ENCODE measurements around the gene KBTBD4.

The KBTBD4 gene

DNA sequence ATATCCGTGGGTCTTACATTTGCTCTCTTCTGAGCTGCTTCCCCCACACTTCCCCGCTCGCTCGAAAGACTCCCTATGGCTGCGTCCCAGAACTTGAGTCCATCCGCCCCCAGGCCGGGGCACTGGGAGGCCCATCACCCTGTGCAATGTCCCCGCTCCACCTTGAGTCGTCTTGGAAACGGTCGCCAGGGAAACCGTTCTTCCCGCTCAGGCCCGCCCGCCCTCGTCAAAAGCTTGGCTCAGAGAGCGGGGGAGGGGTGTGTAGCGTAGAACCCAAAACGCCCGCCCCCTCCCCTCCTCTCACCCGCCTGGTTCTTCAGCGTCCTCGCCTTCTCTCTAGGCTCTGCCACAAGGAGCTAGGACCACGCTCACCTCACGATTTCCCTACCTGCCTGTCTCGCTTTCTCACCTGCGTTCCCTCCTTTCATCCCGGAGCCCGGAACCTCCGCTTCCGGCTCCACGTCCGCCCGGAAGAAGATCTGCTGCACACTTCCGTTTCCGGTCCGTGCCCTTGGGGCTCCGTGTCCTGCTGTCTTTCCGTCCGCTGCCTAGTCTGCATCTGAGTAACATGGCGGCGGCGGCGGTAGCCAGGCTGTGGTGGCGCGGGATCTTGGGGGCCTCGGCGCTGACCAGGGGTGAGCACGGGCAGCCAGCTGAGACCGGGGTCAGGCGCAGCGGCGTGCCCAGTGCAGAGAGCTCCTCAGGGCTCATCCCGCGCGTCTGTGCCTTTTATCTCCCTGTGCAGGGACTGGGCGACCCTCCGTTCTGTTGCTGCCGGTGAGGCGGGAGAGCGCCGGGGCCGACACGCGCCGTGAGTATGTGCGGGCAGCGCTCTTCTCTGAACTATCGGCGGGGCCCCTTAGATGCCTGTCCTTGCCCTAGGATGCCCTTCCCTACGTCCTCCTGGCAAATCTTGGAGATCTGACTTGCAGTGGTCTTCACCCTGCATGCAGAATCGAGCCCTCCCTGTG is at the start of gene KBTBD4, which contains the start of gene NDUFS3:
KBTBD4 (minus strand) TSS at position 447 of the 971 bp plus-strand sequence; CDS start at position 428, 19 bp downstream.
NDUFS3 (plus strand) TSS at position 551 of the 971 bp plus-strand sequence; CDS start at position 569, 18 bp downstream.
- DNase-seq = peak; percentile 90
- peak; percentile 98 for ATAC-seq
- peak within 1 kb of the TSS; percentile 93 to 100 for H3K4me3 Mint-ChIP-seq
- H3K9me3 Mint-ChIP-seq = no peaks in the 10 kb centered on the region
- H3K4me1 Mint-ChIP-seq = peaks cover 42% of the 10 kb centered on the region
- H3K27ac Mint-ChIP-seq = peak within 1 kb of the TSS; percentile 95 to 100
- H3K27me3 Mint-ChIP-seq = no peaks in the 10 kb centered on the region

DNA sequence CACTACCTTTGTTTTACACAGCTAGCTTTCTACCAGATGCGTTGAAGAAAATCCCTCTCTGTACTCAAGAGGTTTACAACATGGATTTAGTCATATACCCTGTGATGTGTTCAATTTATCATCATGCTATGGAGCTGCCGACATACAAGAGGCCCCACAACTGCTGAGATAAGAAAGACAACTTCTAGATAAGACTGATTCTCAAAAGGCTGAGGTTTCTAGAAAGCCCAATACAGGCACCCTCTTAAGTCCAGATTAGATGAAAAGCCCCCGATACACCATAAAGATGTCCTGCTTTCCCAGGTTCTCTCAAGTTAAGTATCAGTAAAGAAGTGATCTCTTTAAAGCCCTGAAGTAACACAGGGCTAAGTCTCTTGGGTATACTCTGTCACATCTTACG is 49.3 kb upstream of the KBTBD4 start:
- Mint-ChIP-seq H3K27ac (no peak overlapping the region), H3K27me3 (no peaks in the 10 kb centered on the region), H3K4me1 (no peaks in the 10 kb centered on the region), H3K4me3 (no peak overlapping the region), H3K9me3 (no peaks in the 10 kb centered on the region)
- DNase-seq (no peak), ATAC-seq (no peak)

DNA sequence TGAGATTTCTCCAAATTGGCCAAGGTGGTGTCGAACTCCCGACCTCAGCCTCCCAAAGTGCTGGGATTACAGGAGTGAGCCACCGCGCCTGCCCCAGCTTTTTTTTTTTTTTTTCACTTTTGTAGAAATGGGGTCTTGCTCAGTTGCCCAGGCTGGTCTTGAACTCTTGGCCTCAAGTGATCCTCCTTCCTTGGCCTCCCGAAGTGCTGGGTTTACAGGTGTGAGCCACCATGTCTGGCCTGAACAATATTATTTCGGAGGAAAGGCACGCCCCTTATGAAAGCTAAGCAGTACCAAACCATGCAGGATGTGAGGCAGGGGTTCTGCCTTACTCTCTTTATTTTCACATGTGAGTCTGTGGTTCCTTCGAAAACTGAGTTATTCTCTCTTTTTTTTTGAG is 47.5 kb upstream of the KBTBD4 start:
- Mint-ChIP-seq H3K27me3 (no peaks in the 10 kb centered on the region), H3K27ac (no peak overlapping the region), H3K4me3 (no peak overlapping the region), H3K4me1 (no peaks in the 10 kb centered on the region), H3K9me3 (no peaks in the 10 kb centered on the region)
- DNase-seq = no peak
- ATAC-seq = no peak

DNA sequence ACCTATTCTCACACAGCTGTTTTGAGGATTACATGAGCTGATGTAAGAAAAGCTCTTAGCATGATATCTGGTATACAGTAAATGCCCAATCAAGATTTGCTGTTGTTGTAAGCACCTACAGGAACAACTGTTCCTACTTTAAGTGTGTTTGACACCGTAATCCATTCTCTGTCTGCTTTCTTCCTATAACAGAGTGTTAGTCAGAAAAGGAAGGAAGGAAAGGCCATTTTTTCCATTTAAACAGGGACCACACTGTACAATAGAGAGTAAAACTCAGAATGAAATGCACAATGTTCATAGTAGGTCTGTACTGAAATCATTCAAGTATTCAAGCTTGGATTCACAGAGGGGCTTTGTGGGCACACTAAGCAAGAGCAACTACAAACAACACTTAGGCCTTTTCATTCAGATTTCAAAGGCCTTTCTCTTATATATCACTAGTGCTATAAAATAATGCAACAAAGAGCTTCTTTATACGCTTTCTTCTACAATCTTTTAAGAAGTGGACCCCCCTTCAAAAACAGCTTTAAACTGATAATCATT is 42.1 kb upstream of the KBTBD4 start:
- ATAC-seq = no peak
- H3K27ac Mint-ChIP-seq = peak overlapping the region; percentile 7 to 30

DNA sequence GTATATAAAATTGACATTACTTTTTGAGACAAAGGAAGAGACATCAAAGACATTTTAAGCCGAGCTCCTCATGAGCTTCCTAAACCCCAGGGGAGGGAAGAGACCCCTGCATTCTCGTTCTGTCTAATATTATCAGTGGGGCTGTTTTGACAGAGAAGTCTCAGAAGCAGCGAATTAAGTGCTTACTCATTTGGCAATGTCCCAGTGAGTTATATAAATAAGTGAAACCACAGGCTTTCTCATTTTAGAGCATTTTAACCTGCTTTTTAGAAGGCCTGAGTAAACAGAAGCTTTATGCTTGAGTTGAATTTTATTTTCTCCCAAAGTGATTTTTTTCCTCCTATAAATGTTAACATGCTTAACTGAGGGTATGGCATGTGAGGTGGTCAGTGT is 38.6 kb upstream of the KBTBD4 start:
- no peaks in the 10 kb centered on the region for H3K4me1 Mint-ChIP-seq
- DNase-seq (no peak), ATAC-seq (no peak)
- no peak overlapping the region for H3K4me3 Mint-ChIP-seq
- no peaks in the 10 kb centered on the region for H3K9me3 Mint-ChIP-seq
- H3K27ac Mint-ChIP-seq = peak overlapping the region in 1 of 2 donors; percentile 33
- H3K27me3 Mint-ChIP-seq = no peaks in the 10 kb centered on the region

More for the DNA sequence above, 42.1 kb upstream of the KBTBD4 start:
- Mint-ChIP-seq H3K9me3 (no peaks in the 10 kb centered on the region), H3K27me3 (no peaks in the 10 kb centered on the region), H3K4me3 (no peak overlapping the region), H3K4me1 (no peaks in the 10 kb centered on the region)
- no peak for DNase-seq

DNA sequence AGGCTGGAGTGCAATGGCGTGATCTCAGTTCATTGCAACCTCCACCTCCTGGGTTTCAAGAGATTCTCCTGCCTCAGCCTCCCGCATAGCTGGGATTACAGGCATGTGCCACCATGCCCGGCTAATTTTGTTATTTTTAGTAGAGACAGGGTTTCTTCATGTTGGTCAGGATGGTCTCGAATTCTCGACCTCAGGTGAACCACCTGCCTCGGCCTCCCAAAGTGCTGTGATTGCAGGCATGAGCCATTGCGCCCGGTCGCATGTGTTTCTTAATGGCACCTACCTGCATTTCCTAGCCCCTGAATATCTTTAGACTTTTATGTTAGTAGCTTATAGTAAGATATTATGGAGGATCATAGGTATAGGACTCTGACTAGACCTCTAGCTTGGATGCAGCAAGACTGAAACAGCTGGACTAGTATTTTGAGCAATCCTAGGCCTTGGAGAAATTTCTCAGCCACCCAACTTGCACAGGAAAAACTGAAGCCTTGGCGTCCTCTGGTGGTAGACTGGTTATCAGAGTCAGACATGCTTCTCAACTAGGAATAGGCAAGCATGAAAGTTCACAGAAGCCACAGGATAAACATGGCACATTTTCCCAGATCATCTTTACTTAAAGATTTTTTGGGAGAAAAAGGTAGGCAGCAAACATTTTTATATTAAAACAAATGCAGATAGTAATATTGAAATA is 38.1 kb upstream of the KBTBD4 start:
- DNase-seq (no peak), ATAC-seq (no peak)
- Mint-ChIP-seq H3K4me3 (no peak overlapping the region), H3K27ac (no peak overlapping the region), H3K4me1 (no peaks in the 10 kb centered on the region), H3K9me3 (no peaks in the 10 kb centered on the region), H3K27me3 (no peaks in the 10 kb centered on the region)

DNA sequence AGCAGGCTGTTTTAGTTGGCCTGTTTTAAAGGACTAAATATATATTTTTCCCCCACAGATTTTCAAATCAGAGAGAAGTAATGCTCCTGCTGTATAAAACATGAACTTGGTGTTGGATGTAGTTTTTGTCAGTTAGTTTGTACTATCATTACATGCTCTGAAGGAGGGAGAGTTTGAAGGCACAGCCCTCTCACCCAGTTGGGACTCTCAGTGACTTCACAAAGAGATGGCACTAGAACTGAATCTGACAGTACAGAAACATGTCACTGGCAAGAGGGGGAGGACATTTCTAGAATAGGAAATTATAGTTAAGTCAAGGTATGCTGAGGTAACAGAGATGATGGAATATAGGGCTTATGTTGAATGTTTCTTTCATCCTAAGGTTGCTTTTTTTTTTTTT is 36.5 kb upstream of the KBTBD4 start:
- Mint-ChIP-seq H3K27ac (peak overlapping the region in 1 of 2 donors; percentile 89), H3K27me3 (no peaks in the 10 kb centered on the region), H3K4me3 (no peak overlapping the region), H3K4me1 (no peaks in the 10 kb centered on the region), H3K9me3 (no peaks in the 10 kb centered on the region)
- ATAC-seq (no peak), DNase-seq (no peak)

DNA sequence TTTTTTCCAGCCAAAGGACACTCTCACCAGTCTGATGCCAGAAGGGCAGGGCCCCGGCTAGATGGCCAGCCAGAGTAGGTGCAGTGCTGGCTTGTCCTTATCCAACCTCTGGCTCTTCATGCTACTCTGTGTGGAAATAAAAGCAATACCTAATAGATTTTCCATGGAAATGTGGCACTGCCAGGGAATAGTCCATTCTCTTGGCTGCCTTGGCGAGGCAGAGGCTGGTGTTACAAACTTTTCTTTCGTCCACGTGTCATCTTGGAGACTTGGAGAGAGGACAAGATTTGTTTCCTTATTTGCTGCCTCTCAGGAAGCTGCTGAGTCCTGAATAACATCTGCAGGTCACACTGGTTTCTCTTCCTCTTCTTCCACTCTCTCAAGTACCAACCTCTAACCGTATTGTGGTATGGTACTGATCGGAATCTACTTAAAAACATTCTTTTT is 32.6 kb upstream of the KBTBD4 start:
- ATAC-seq = no peak
- Mint-ChIP-seq H3K4me3 (no peak overlapping the region), H3K4me1 (no peaks in the 10 kb centered on the region), H3K27ac (no peak overlapping the region), H3K27me3 (no peaks in the 10 kb centered on the region), H3K9me3 (no peaks in the 10 kb centered on the region)
- DNase-seq = no peak

DNA sequence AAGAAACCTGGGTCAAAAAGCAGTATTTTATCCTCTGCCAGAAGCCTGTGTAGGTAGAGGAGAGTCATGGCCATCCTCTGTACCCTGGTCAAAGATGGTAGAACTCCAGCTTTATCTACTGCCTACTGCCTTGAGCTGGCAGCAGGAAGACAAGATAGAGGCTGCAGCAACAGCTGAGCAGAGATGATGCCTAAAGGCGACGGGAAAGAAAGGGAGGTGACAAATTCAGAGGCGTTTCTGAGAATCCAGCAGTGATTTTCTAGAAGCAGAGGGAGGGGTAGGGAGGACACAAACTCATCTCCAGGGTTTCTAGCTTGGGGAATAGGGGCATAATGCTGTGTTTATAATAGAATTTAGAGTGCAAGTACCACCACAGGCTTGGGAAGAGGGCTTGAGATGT is 30.9 kb upstream of the KBTBD4 start:
- Mint-ChIP-seq H3K27me3 (no peaks in the 10 kb centered on the region), H3K27ac (no peak overlapping the region)

DNA sequence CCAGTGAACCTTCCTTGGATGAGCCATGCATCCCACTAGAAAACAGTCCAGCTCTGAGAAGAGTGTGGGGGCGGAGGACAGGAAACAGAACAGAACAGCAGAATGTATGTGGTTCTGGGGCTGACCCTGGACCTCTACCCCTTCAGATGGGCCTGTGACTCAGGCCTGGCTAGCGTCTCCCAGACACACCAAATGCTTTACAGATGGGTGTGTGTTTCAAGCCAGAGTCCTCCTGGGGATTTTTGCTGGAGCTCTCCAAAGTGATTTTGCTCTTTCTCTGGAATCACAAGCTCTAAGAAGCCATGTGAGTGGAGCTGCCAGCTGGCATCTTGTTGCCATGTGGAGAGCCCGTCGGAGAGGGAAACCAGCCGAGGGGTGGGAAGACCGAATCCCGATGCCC is 28.6 kb upstream of the KBTBD4 start:
- DNase-seq = no peak
- no peaks in the 10 kb centered on the region for H3K9me3 Mint-ChIP-seq
- no peaks in the 10 kb centered on the region for H3K4me1 Mint-ChIP-seq
- no peak overlapping the region for H3K4me3 Mint-ChIP-seq
- ATAC-seq = no peak
- H3K27me3 Mint-ChIP-seq = no peaks in the 10 kb centered on the region
- no peak overlapping the region for H3K27ac Mint-ChIP-seq

More for the DNA sequence above, 30.9 kb upstream of the KBTBD4 start:
- H3K9me3 Mint-ChIP-seq = no peaks in the 10 kb centered on the region
- ATAC-seq (no peak), DNase-seq (no peak)
- no peaks in the 10 kb centered on the region for H3K4me1 Mint-ChIP-seq
- H3K4me3 Mint-ChIP-seq = no peak overlapping the region

DNA sequence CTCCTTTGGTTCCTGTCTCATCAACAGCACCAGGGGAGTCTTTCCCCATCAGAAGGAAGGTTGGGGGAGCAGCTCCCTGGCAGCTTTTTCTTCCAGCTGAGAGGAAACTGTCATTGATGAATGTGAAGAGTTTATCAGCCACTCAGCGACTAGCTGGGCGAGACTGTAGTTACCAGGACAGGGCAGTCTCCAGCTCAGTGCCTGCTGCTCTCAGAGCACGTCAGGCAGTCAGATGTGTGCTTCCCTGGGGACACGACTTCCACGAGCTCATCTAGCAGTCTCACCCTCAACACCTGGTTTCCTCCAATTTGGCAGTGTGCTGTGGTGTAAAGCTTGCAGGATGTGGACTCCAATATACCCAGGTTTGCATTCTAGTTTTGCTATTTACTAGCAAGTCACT is 28.0 kb upstream of the KBTBD4 start:
- no peaks in the 10 kb centered on the region for H3K27me3 Mint-ChIP-seq
- DNase-seq (no peak), ATAC-seq (no peak)
- no peak overlapping the region for H3K4me3 Mint-ChIP-seq
- H3K27ac Mint-ChIP-seq = peak overlapping the region in 1 of 2 donors; percentile 1
- H3K9me3 Mint-ChIP-seq = no peaks in the 10 kb centered on the region
- H3K4me1 Mint-ChIP-seq = no peaks in the 10 kb centered on the region

DNA sequence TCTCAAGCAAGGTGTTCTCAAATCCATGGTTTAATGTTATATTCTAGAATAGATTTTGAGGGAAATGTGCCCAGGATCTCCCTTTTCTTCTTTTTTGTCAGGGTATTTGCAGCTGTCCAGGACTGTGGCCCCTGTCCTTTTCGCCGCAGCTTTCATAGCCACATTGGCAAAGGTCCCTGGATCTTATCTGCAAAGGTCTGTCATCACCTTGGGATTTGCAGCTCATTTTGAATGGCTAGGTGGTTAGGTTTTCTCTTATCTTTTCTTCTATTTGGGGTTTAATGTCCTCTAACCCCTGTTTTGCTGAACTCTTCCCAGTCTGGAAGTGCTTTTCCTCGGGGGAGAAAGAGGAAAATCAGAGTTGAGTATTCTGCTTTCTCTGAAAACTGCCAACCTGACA is 27.2 kb upstream of the KBTBD4 start:
- ATAC-seq (no peak), DNase-seq (no peak)
- Mint-ChIP-seq H3K27me3 (no peaks in the 10 kb centered on the region), H3K27ac (no peak overlapping the region), H3K9me3 (no peaks in the 10 kb centered on the region), H3K4me1 (no peaks in the 10 kb centered on the region), H3K4me3 (no peak overlapping the region)

DNA sequence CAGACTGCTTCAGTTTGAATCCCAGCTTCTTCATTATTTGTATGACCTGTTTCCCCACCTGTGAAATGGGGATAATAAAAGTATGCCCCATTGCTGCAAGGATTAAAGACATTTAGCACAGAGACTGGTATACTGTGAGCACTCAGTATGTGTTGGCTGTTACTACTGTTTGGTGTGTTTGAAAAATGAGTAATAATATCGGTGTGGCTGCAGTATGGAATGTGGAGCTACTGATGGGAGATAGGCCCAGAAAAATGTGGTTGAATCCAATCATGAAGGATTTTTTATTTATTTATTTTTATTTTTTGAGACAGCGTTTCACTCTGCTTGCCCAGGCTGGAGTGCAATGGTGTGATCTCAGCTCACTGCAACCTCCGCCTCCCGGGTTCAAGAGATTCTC is 24.5 kb upstream of the KBTBD4 start:
- H3K4me1 Mint-ChIP-seq = no peaks in the 10 kb centered on the region
- H3K4me3 Mint-ChIP-seq = no peak overlapping the region
- no peak for ATAC-seq
- no peaks in the 10 kb centered on the region for H3K9me3 Mint-ChIP-seq
- no peak overlapping the region for H3K27ac Mint-ChIP-seq
- H3K27me3 Mint-ChIP-seq = no peaks in the 10 kb centered on the region
- DNase-seq = no peak

DNA sequence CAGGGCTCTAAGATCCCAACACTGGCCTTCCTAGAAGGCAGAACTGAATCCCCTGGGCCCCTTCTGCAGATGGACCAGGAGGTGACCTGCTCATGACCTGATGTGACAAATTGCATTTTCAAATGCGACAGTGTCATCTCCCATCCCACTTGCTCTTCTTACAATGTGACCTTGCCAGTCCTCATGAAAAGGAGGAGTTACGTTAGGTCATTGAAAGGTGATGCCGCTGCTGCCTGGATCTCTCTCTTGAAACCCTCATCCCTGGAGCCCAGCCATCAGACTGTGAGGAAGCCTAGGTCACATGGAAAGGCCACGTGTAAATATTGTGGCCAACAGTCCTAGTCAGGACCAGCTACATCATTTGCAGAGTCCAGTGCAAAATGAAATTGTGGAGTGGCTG is 21.1 kb upstream of the KBTBD4 start:
- Mint-ChIP-seq H3K4me3 (no peak overlapping the region), H3K4me1 (no peaks in the 10 kb centered on the region), H3K27me3 (peaks cover 10% of the 10 kb centered on the region), H3K9me3 (no peaks in the 10 kb centered on the region), H3K27ac (no peak overlapping the region)
- DNase-seq (no peak), ATAC-seq (no peak)

DNA sequence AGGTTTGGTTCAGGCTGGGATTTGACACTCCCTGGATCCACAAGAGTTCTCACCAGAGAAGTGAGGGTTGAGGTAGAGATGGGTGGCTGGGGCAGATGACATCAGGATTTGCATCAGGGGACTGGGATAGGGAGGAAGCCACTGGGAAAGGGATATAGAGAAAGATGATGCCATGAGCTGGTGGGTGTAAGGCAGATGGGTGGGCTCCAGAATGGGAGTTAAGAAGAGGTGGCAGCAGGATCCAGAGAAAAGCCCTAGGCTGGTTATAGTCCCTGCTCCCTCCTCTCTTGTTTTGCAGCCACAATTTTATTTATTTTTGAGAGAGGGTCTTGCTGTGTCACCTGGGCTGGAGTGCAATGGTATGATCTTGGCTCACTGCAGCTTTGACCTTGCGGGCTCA is 17.2 kb upstream of the KBTBD4 start:
- Mint-ChIP-seq H3K4me1 (peaks cover 21% of the 10 kb centered on the region), H3K27me3 (peaks cover 43% of the 10 kb centered on the region), H3K27ac (no peak overlapping the region), H3K9me3 (no peaks in the 10 kb centered on the region), H3K4me3 (no peak overlapping the region)
- ATAC-seq = no peak
- DNase-seq = no peak

DNA sequence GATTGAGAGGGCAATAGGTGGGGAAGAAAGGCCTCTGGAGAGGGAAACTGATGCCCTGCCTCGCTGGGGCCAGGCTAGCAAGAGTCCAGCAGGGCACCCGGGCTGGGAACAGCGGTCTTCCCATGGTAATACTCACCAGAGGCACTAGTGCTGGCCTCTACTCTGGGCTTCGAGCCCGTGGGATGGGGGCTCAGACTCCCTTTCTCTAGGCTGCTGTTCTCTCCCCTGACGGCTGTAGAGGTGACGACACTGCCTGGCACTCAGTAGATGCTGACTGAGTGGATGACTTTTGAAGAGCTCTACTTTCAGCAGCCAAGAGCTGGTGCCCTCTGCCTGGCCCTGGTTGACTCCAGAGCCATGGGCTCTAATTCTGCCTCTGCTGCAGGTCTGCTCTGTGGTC is 16.3 kb upstream of the KBTBD4 start:
- Mint-ChIP-seq H3K9me3 (no peaks in the 10 kb centered on the region), H3K4me1 (peaks cover 21% of the 10 kb centered on the region), H3K4me3 (no peak overlapping the region), H3K27me3 (peaks cover 43% of the 10 kb centered on the region), H3K27ac (no peak overlapping the region)
- ATAC-seq = peak; percentile 41
- no peak for DNase-seq

Measured in stimulated activated naive CD8-positive, alpha-beta T cell treated with anti-CD3 and anti-CD28 coated beads, Interleukin-15, amount 100 ng/mL, for 72 hours (primary cell).